PC-3 (cell line): Measurements from ENCODE around the gene SORD. TPM values are rescaled to one million over a fixed set of nuclear protein-coding genes. Genes with fewer than 3 reads are reported as not detected.

Experiments used
- ATAC-seq: fragments of 200-7000 bp; cut with Tn5 transposase; 2 replicates; pipeline ENCODE4 v1.9.1; 2020; ENCODE audit warnings: mild to moderate bottlenecking, moderate library complexity
- BruUV-seq: library from RNA; stranded (reverse); fragments of 400-500 nt; replicated peaks from 2 replicates; lab custom pipeline; 2021; lab: Mats Ljungman, UMichigan
- CTCF ChIA-PET: fragments of 300-600 bp; sonication (Branson Sonifier 250); formaldehyde crosslinking; loops from one replicate; lab custom pipeline; 2022; ENCODE audit warnings: antibody characterized with exemption; lab: Charles Lee
- POLR2A ChIA-PET: fragments of 300-600 bp; sonication (Branson Sonifier 250); formaldehyde crosslinking; loops from one replicate; lab custom pipeline; 2022; ENCODE audit warnings: antibody characterized with exemption; ENCODE audit not compliant: unreplicated experiment; lab: Charles Lee
- DNase-seq: peaks from one replicate; pipeline ENCODE4 v3.0.0-alpha.2; 2015
- H2AFZ ChIP-seq: fragments of 300-600 bp; sonication (generic); 2 replicates; pipeline ENCODE4 v1.6.0; 2016; ENCODE audit warnings: antibody characterized with exemption, low read length
- H3F3A ChIP-seq: fragments of 300-600 bp; sonication (generic); one replicate; pipeline ENCODE4 v1.6.0; 2017; ENCODE audit warnings: antibody characterized with exemption, low read length, control low read depth, mild to moderate bottlenecking; ENCODE audit not compliant: unreplicated experiment
- H3K27ac ChIP-seq: fragments of 300-600 bp; sonication (generic); 2 replicates; pipeline ENCODE4 v1.5.1; 2016; ENCODE audit warnings: mild to moderate bottlenecking, low read length
- H3K27me3 ChIP-seq: fragments of 300-600 bp; sonication (generic); 2 replicates; pipeline ENCODE4 v1.6.1; 2016; ENCODE audit warnings: low read length, mixed read lengths
- H3K36me3 ChIP-seq: fragments of 300-600 bp; sonication (generic); 2 replicates; pipeline ENCODE4 v1.6.1; 2016; ENCODE audit warnings: low read depth, mixed run types, low read length, mixed read lengths
- H3K4me1 ChIP-seq: fragments of 300-600 bp; sonication (generic); 2 replicates; pipeline ENCODE4 v1.5.1; 2016; ENCODE audit warnings: low read length; ENCODE audit not compliant: insufficient read depth
- H3K4me2 ChIP-seq: fragments of 300-600 bp; sonication (generic); 2 replicates; pipeline ENCODE4 v1.6.0; 2016; ENCODE audit warnings: low read length
- H3K4me3 ChIP-seq: fragments of 300-600 bp; sonication (generic); 2 replicates; pipeline ENCODE4 v1.5.1; 2016; ENCODE audit warnings: mild to moderate bottlenecking, low read length, mixed read lengths
- H3K79me2 ChIP-seq: fragments of 300-600 bp; sonication (generic); 2 replicates; pipeline ENCODE4 v1.6.1; 2017; ENCODE audit warnings: low read length, mixed read lengths
- H3K9ac ChIP-seq: fragments of 300-600 bp; sonication (generic); 2 replicates; pipeline ENCODE4 v1.6.0; 2016; ENCODE audit warnings: mild to moderate bottlenecking, low read length
- H3K9me2 ChIP-seq: fragments of 300-600 bp; sonication (generic); replicated peaks from 2 replicates; pipeline ENCODE4 v1.6.1; 2016; ENCODE audit warnings: mixed run types, low read length, mixed read lengths
- H3K9me3 ChIP-seq: fragments of 300-600 bp; sonication (generic); 2 replicates; pipeline ENCODE4 v1.6.1; 2016; ENCODE audit warnings: low read length, mixed read lengths
- H4K20me1 ChIP-seq: fragments of 300-600 bp; sonication (generic); 2 replicates; pipeline ENCODE4 v1.6.1; 2016; ENCODE audit warnings: low read length, mixed read lengths
- CTCF ChIP-seq: fragments of 300-600 bp; sonication (generic); conservative IDR thresholded peaks from 2 replicates; pipeline ENCODE4 v1.5.1; 2017; ENCODE audit warnings: antibody characterized with exemption, low read depth, mild to moderate bottlenecking, low read length
- EZH2 ChIP-seq: fragments of 300-600 bp; sonication (generic); IDR thresholded peaks from one replicate; pipeline ENCODE4 v1.6.1; 2017; ENCODE audit warnings: antibody characterized with exemption, mild to moderate bottlenecking, low read length; ENCODE audit not compliant: unreplicated experiment
- EZH2phosphoT487 ChIP-seq: fragments of 300-600 bp; sonication (generic); IDR thresholded peaks from 2 replicates; pipeline ENCODE4 v1.6.1; 2018; ENCODE audit warnings: mild to moderate bottlenecking, antibody characterized with exemption, low read length, borderline replicate concordance
- intact Hi-C: fragments of 100-400 bp; cut with micrococcal nuclease; formaldehyde crosslinking; loops from 2 replicates; pipeline ENCODE4 v1.9.0; 2023
- total RNA-seq: library from RNA; depleted of rRNA; stranded (reverse); fragments of >200 nt; gene quantifications from 2 replicates; pipeline ENCODE4 v1.2.3, GENCODE V29; 2014

The SORD gene
- total RNA-seq, 1 experiment from 2014 or later = 119 TPM

GRCh38 chr15:45093622-45094357, 70.8 kb downstream of the SORD start:
- no peak overlapping the region for H3K27ac ChIP-seq
- H3K79me2 ChIP-seq = no peaks in the 10 kb centered on the region
- intact Hi-C loops = no loop called here
- ATAC-seq (no peak), DNase-seq (no peak)
- H2AFZ ChIP-seq = no peak overlapping the region
- H3K36me3 ChIP-seq = no peaks in the 10 kb centered on the region
- no peak overlapping the region for H3K9ac ChIP-seq
- BruUV-seq = no TSS peak
- TF ChIP-seq EZH2phosphoT487 (no peak), CTCF (no peak), EZH2 (no peak)
- H3K4me3 ChIP-seq = no peak overlapping the region
- no peak overlapping the region for H3K4me2 ChIP-seq
- no peaks in the 10 kb centered on the region for H3K9me3 ChIP-seq
- POLR2A ChIA-PET = no interaction called here
- H4K20me1 ChIP-seq = no peaks in the 10 kb centered on the region
- H3K4me1 ChIP-seq = no peaks in the 10 kb centered on the region
- CTCF ChIA-PET = no interaction called here
- H3F3A ChIP-seq = no peaks in the 10 kb centered on the region
- no peaks in the 10 kb centered on the region for H3K9me2 ChIP-seq
- 0 out of 2 replicates have a peak, but pooled peaks cover 22% of the 10 kb centered on the region for H3K27me3 ChIP-seq

- TF ChIP-seq EZH2 = no peak
- no peak for TF ChIP-seq CTCF
- no peak for TF ChIP-seq EZH2phosphoT487
- no peak overlapping the region for H2AFZ ChIP-seq
- H3K79me2 ChIP-seq = no peaks in the 10 kb centered on the region
- CTCF ChIA-PET = no interaction called here
- no peaks in the 10 kb centered on the region for H3K36me3 ChIP-seq
- POLR2A ChIA-PET = no interaction called here
- no peaks in the 10 kb centered on the region for H3K9me3 ChIP-seq
- H3K9ac ChIP-seq = no peak overlapping the region
- H3F3A ChIP-seq = no peaks in the 10 kb centered on the region
- ATAC-seq (no peak), DNase-seq (no peak)
- H4K20me1 ChIP-seq = no peaks in the 10 kb centered on the region
- no TSS peak for BruUV-seq
- no peak overlapping the region for H3K27ac ChIP-seq
- 0 out of 2 replicates have a peak, but pooled peaks cover 21% of the 10 kb centered on the region for H3K27me3 ChIP-seq
- H3K4me2 ChIP-seq = no peak overlapping the region
- H3K4me3 ChIP-seq = no peak overlapping the region
- intact Hi-C loops = no loop called here
- no peaks in the 10 kb centered on the region for H3K4me1 ChIP-seq
- H3K9me2 ChIP-seq = no peaks in the 10 kb centered on the region
Observed at GRCh38 chr15:45094358-45094730, 71.3 kb downstream of the SORD start.

- no peaks in the 10 kb centered on the region for H3K79me2 ChIP-seq
- TF ChIP-seq CTCF (no peak), EZH2phosphoT487 (no peak), EZH2 (no peak)
- no peak overlapping the region for H3K27ac ChIP-seq
- no peaks in the 10 kb centered on the region for H3K4me1 ChIP-seq
- DNase-seq (no peak), ATAC-seq (no peak)
- no peaks in the 10 kb centered on the region for H4K20me1 ChIP-seq
- intact Hi-C loops = no loop called here
- H3K4me3 ChIP-seq = no peak overlapping the region
- 0 out of 2 replicates have a peak, but pooled peaks cover 11% of the 10 kb centered on the region for H3K27me3 ChIP-seq
- H3K9me3 ChIP-seq = no peaks in the 10 kb centered on the region
- ChIA-PET POLR2A (no interaction called here), CTCF (no interaction called here)
- no peaks in the 10 kb centered on the region for H3F3A ChIP-seq
- H3K9ac ChIP-seq = no peak overlapping the region
- H3K9me2 ChIP-seq = no peaks in the 10 kb centered on the region
- H3K4me2 ChIP-seq = no peak overlapping the region
- no TSS peak for BruUV-seq
- no peaks in the 10 kb centered on the region for H3K36me3 ChIP-seq
- no peak overlapping the region for H2AFZ ChIP-seq
Observed at GRCh38 chr15:45095661-45096060, 72.7 kb downstream of the SORD start.
